ENCODE measurements around the gene DYSF.

DYSF gene

GRCh38 chr2:71725836-71726235, 272.5 kb downstream of the DYSF start:
- DNase-seq (ENCODE audit: low read depth, low spot score), result no peak

- DNase-seq (ENCODE audit: low read depth, low spot score), result no peak
Measured at GRCh38 chr2:71727562-71727961, 274.2 kb downstream of the DYSF start.

- DNase-seq (ENCODE audit: low read depth, low spot score), result no peak
Measured at GRCh38 chr2:71728036-71728435, 274.7 kb downstream of the DYSF start.

GRCh38 chr2:71730785-71731383, 277.5 kb downstream of the DYSF start:
- DNase-seq (ENCODE audit: low read depth, low spot score), result no peak

GRCh38 chr2:71734620-71735019, 281.3 kb downstream of the DYSF start:
- no peak for DNase-seq (ENCODE audit: low read depth, low spot score)

GRCh38 chr2:71735676-71736075, 282.3 kb downstream of the DYSF start:
- DNase-seq (ENCODE audit: low read depth, low spot score), result no peak

Measured in astrocyte of the hippocampus (primary cell).